ENCODE data around the gene YOD1. TPM values are rescaled to one million over a fixed set of nuclear protein-coding genes. Genes with fewer than 3 reads are reported as not detected.

YOD1 gene
- total and polyA plus RNA-seq, 2 donors (not counting 3 experiments of a cell fraction or from before 2014, with no cell fraction given), result 1.2 to 5.9 TPM

GRCh38 chr1:206998816-206999215 is 52.2 kb downstream of the YOD1 start:
- intact Hi-C loops (cut with micrococcal nuclease) (no loop called here), dilution Hi-C loops (cut with MboI; ENCODE audit: extremely low pct_ligation_motif_present, low sequenced_read_pairs) (no loop called here)
- ChIA-PET POLR2A (no interaction called here), CTCF (no interaction called here)
- no peak overlapping the region for H3K9ac ChIP-seq (replicated peaks; ENCODE audit: extremely low read depth, insufficient read depth, low read length)
- no peak overlapping the region for H3K4me2 ChIP-seq (ENCODE audit: insufficient read depth, low read length)
- no peaks in the 10 kb centered on the region for H3K4me1 ChIP-seq (ENCODE audit: control insufficient read depth, extremely low read depth, insufficient read depth, low read length)
- H4K20me1 ChIP-seq (replicated peaks; ENCODE audit: control insufficient read depth, extremely low read depth, insufficient read depth, low read length), result no peaks in the 10 kb centered on the region
- FAIRE-seq (no peak), DNase-seq (ENCODE audit: low read depth, low spot score) (no peak)
- H3K27ac ChIP-seq (ENCODE audit: insufficient read depth, low read depth, low read length), result no peak overlapping the region
- H2AFZ ChIP-seq (ENCODE audit: low read depth, low read length), result no peak overlapping the region
- H3K9me3 ChIP-seq (replicated peaks; ENCODE audit: control insufficient read depth, insufficient read depth, low read length), result no peaks in the 10 kb centered on the region
- no peaks in the 10 kb centered on the region for H3K79me2 ChIP-seq (ENCODE audit: control insufficient read depth, insufficient read depth, low read length)
- H3K36me3 ChIP-seq (ENCODE audit: control insufficient read depth in 2 of 2, extremely low read depth in 1 of 2, insufficient read depth in 2 of 2, low read length in 2 of 2), result no peaks in the 10 kb centered on the region
- H3K27me3 ChIP-seq (ENCODE audit: control insufficient read depth in 2 of 2, insufficient read depth in 2 of 2, low read length in 2 of 2), result peaks cover 0 to 1% of the 10 kb centered on the region in 2 experiments
- no peak overlapping the region for H3K4me3 ChIP-seq (replicated peaks in 1 of 3; ENCODE audit: insufficient read depth in 1 of 3, low read depth in 1 of 3, low read length in 3 of 3)
- TF ChIP-seq GATA2 (IDR thresholded peaks at IDR 0.05; ENCODE audit: insufficient read depth, insufficient read length, low read depth, low read length) (no peak), MYC (IDR thresholded peaks at IDR 0.05; ENCODE audit: low read depth, low read length) (no peak), FOS (IDR thresholded peaks at IDR 0.05; ENCODE audit: borderline replicate concordance, insufficient read depth, low read length) (no peak), CTCF (IDR thresholded peaks at IDR 0.05; ENCODE audit: extremely low read depth in 1 of 2, insufficient read depth in 1 of 2, low read depth in 1 of 2, low read length in 2 of 2) (no peak), POLR2AphosphoS5 (IDR thresholded peaks at IDR 0.05; ENCODE audit: insufficient read depth, low read depth, low read length) (no peak), POLR2A (IDR thresholded peaks at IDR 0.05; ENCODE audit: low read depth, low read length) (no peak)
- no peaks in the 10 kb centered on the region for H3K9me1 ChIP-seq (replicated peaks; ENCODE audit: control insufficient read depth, extremely low read depth, insufficient read depth, low read length)
- no TSS peak for BruUV-seq (replicated peaks)

Other genes with a start within 250 kb of the YOD1 start
- gene IL20, start 185.6 kb downstream of the YOD1 start, total RNA-seq, result not detected in 2 replicates
- not detected in 2 replicates for gene IL20, start 185.6 kb downstream of the YOD1 start, polyA plus RNA-seq
- gene IL24, start 153.8 kb downstream of the YOD1 start, total RNA-seq, result not detected in 2 replicates
- not detected in 2 replicates for gene IL24, start 153.8 kb downstream of the YOD1 start, polyA plus RNA-seq
- not detected in 2 replicates for gene FCMR, start 129.3 kb downstream of the YOD1 start, total RNA-seq
- gene FCMR, start 129.3 kb downstream of the YOD1 start, polyA plus RNA-seq, result not detected in 2 replicates
- not detected in 2 replicates for gene PIGR, start 104.7 kb downstream of the YOD1 start, total RNA-seq
- gene PIGR, start 104.7 kb downstream of the YOD1 start, polyA plus RNA-seq, result not detected in 2 replicates
- not detected in 2 replicates for gene FCAMR, start 80.7 kb downstream of the YOD1 start, total RNA-seq
- not detected in 2 replicates for gene FCAMR, start 80.7 kb downstream of the YOD1 start, polyA plus RNA-seq
- 0.07 TPM in 1 of 2 replicates, not detected in the other for gene C1orf116, start 18.5 kb downstream of the YOD1 start, total RNA-seq
- gene C1orf116, start 18.5 kb downstream of the YOD1 start, polyA plus RNA-seq, result not detected in 2 replicates
- 1.8 and 2.0 TPM in 2 replicates for gene PFKFB2, start 2.1 kb upstream of the YOD1 start, total RNA-seq
- 0.70 and 0.78 TPM in 2 replicates for gene PFKFB2, start 2.1 kb upstream of the YOD1 start, polyA plus RNA-seq
- gene C4BPB, start 37.7 kb upstream of the YOD1 start, total RNA-seq, result not detected in 2 replicates
- gene C4BPB, start 37.7 kb upstream of the YOD1 start, polyA plus RNA-seq, result not detected in 2 replicates
- not detected in 2 replicates for gene C4BPA, start 53.0 kb upstream of the YOD1 start, total RNA-seq
- not detected in 2 replicates for gene C4BPA, start 53.0 kb upstream of the YOD1 start, polyA plus RNA-seq